Upper lobe of left lung (tissue), 6 donors: ENCODE results near the gene ANO4. TPM values are rescaled to one million over a fixed set of nuclear protein-coding genes. Genes with fewer than 3 reads are reported as not detected.

Experiments
- ATAC-seq, 2 donors: fragments of 200-7000 bp; cut with Tn5 transposase; one replicate each; pipeline ENCODE4 v1.9.1; 2022; ENCODE audit warnings: mild to moderate bottlenecking in 2 of 2, moderate library complexity in 2 of 2; ENCODE audit not compliant: low FRiP score in 2 of 2
- DNase-seq, 2 donors: peaks; one replicate each; pipeline ENCODE4 v3.0.0-alpha.2; 2019 to 2020
- H3K27ac ChIP-seq, 4 donors: fragments of 200-600 bp; sonication (generic); one replicate each; pipeline ENCODE4 v1.5.1; 2016 to 2019
- H3K27me3 ChIP-seq, 4 donors: fragments of 200-600 bp; sonication (generic); one replicate each; pipeline ENCODE4 v1.5.1; 2017 to 2019
- H3K36me3 ChIP-seq, 4 donors: fragments of 200-600 bp; sonication (generic); one replicate each; pipeline ENCODE4 v1.5.1; 2016 to 2019
- H3K4me1 ChIP-seq, 4 donors: fragments of 200-600 bp; sonication (generic); one replicate each; pipeline ENCODE4 v1.5.1; 2018 to 2019
- H3K4me3 ChIP-seq, 4 donors: fragments of 200-600 bp; sonication (generic); one replicate each; pipeline ENCODE4 v1.5.1; 2017 to 2019; ENCODE audit warnings: mild to moderate bottlenecking in 2 of 4, moderate library complexity in 1 of 4
- H3K9me3 ChIP-seq, 4 donors: fragments of 200-600 bp; sonication (generic); one replicate each; pipeline ENCODE4 v1.5.1; 2018 to 2019
- EP300 ChIP-seq, 4 donors: sonication (generic); formaldehyde crosslinking; IDR thresholded peaks; one replicate each; pipeline ENCODE4 v1.5.1; 2017; ENCODE audit warnings: antibody characterized with exemption in 4 of 4, control low read depth in 2 of 4
- POLR2A ChIP-seq, 4 donors: fragments of 450-650 bp; IDR thresholded peaks; one replicate each; pipeline ENCODE4 v1.5.1; 2016 to 2017; ENCODE audit warnings: antibody characterized with exemption in 4 of 4, mild to moderate bottlenecking in 2 of 4
- POLR2AphosphoS5 ChIP-seq, 2 donors: sonication (generic); formaldehyde crosslinking; IDR thresholded peaks; one replicate each; pipeline ENCODE4 v1.5.1; 2017; ENCODE audit warnings: antibody characterized with exemption in 2 of 2
- WGBS, 2 donors: methylation state at CpG; one replicate each; pipeline ENCODE4 v1.1.5; 2017 to 2018; 5-methylcytosine and 5-hydroxymethylcytosine counted together
- total RNA-seq, 6 donors: library from RNA; depleted of rRNA in 4 of 6; stranded (reverse); fragments of >200 nt in 4 of 6; gene quantifications; one replicate each; pipeline versions ENCODE4 v1.1.0 to v1.2.1, GENCODE V29; 2016 to 2021
- TF ChIP-seq, protein P1 (sequence below), 6 experiments: fragments of 450-650 bp in 4 of 6; fragments of 200-600 bp in 2 of 6; sonication (generic) in 2 of 6; IDR thresholded peaks; one replicate each; pipeline ENCODE4 v1.5.1; 2016 to 2019; ENCODE audit warnings: antibody characterized with exemption in 6 of 6
- donor health status: DM: no; HTN: no; CAD: no; lungs with moderate emphysema.
- donor health status: DM: no; HTN: yes; CAD: no; lungs with severe emphysema.

Gene ANO4
- total RNA-seq, 6 donors from 2014 or later, result 0.17 to 1.2 (median 0.30) TPM; not detected in 3

DNA sequence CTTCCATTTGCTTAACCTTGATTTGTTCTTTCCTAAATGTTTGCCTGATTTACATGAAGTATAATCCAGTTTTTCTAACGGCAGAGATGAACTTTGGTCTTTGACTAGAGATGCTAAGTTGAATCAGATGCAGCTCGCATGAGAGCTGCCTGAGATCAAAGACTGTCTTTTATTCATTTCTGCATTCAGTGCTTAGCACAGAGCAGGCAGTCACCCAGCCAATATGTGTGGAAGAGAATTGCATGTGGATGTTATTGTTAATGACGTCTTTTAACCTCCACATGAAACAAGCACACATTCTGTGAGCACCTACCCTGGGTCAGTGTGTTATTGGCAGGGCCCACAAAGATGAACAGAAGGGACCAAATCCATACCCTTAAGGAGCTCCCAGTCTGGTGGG lies 316.3 kb downstream of the ANO4 start:
- whole genome bisulfite sequencing, 2 donors, result 78 to 79% methylated on average over 3 of the region's 3 CpGs
- no peaks in the 10 kb centered on the region for H3K9me3 ChIP-seq
- no peak for ATAC-seq

DNA sequence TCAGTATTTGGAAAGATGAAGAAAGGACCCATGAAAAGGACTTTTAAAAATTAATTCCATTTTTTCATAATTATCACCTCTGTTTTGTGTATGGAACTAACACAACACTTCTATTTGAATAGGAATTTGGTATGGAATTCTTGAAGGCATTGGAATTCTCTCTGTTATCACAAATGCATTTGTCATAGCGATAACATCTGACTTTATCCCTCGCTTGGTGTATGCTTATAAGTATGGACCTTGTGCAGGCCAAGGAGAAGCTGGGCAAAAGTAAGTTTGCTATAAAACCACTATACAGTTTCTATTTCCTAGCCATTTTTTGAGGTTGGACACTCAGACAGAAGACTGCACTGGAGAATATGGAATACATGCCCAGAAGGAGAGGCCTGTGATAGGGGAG lies 316.9 kb downstream of the ANO4 start:
- no peaks in the 10 kb centered on the region for H3K4me1 ChIP-seq
- no peak overlapping the region for H3K4me3 ChIP-seq
- no peaks in the 10 kb centered on the region for H3K27me3 ChIP-seq
- TF ChIP-seq, protein P1, sequence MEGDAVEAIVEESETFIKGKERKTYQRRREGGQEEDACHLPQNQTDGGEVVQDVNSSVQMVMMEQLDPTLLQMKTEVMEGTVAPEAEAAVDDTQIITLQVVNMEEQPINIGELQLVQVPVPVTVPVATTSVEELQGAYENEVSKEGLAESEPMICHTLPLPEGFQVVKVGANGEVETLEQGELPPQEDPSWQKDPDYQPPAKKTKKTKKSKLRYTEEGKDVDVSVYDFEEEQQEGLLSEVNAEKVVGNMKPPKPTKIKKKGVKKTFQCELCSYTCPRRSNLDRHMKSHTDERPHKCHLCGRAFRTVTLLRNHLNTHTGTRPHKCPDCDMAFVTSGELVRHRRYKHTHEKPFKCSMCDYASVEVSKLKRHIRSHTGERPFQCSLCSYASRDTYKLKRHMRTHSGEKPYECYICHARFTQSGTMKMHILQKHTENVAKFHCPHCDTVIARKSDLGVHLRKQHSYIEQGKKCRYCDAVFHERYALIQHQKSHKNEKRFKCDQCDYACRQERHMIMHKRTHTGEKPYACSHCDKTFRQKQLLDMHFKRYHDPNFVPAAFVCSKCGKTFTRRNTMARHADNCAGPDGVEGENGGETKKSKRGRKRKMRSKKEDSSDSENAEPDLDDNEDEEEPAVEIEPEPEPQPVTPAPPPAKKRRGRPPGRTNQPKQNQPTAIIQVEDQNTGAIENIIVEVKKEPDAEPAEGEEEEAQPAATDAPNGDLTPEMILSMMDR (IDR thresholded peaks at IDR 0.05), result no peak
- TF ChIP-seq POLR2AphosphoS5 (IDR thresholded peaks at IDR 0.05) (no peak), EP300 (IDR thresholded peaks at IDR 0.05) (no peak), POLR2A (IDR thresholded peaks at IDR 0.05) (no peak)
- ATAC-seq (no peak), DNase-seq (no peak)
- H3K9me3 ChIP-seq, result no peaks in the 10 kb centered on the region
- no peaks in the 10 kb centered on the region for H3K36me3 ChIP-seq
- no peak overlapping the region for H3K27ac ChIP-seq
- 91 to 93% methylated on average over 2 of the region's 2 CpGs for WGBS, 2 donors

More for the DNA sequence above, 316.3 kb downstream of the ANO4 start:
- Histone ChIP-seq H3K36me3 (no peaks in the 10 kb centered on the region), H3K27me3 (no peaks in the 10 kb centered on the region), H3K4me1 (no peaks in the 10 kb centered on the region), H3K4me3 (no peak overlapping the region), H3K27ac (no peak overlapping the region)
- no peak for DNase-seq
- TF ChIP-seq EP300 (IDR thresholded peaks at IDR 0.05) (no peak), POLR2A (IDR thresholded peaks at IDR 0.05) (no peak), POLR2AphosphoS5 (IDR thresholded peaks at IDR 0.05) (no peak)
- TF ChIP-seq, protein P1 (IDR thresholded peaks at IDR 0.05), result no peak

DNA sequence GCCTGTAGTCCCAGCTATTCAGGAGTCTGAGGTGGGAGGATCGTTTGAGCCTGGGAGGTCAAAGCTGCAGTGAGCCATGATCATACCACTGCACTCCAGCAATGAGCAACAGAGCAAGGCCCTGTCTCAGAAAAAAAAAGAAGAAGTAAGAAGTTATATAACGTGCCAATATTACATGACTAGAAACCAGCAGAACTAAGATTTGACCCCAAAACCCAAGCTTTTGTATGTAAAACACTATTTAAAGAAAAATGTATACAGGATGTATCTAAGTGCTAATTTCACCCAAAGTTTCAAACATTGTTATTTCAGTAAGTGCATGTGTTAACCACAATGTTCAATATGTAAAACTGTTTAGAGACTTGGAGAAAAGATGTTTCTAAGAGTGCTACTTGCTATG lies 320.8 kb downstream of the ANO4 start:
- H3K4me3 ChIP-seq, result no peak overlapping the region
- no peaks in the 10 kb centered on the region for H3K9me3 ChIP-seq
- 63 to 75% methylated on average over 2 of the region's 2 CpGs for WGBS, 2 donors
- H3K27ac ChIP-seq, result no peak overlapping the region
- no peaks in the 10 kb centered on the region for H3K36me3 ChIP-seq
- H3K4me1 ChIP-seq, result no peaks in the 10 kb centered on the region
- ATAC-seq, result no peak
- TF ChIP-seq POLR2A (IDR thresholded peaks at IDR 0.05) (no peak), POLR2AphosphoS5 (IDR thresholded peaks at IDR 0.05) (no peak), EP300 (IDR thresholded peaks at IDR 0.05) (no peak)
- TF ChIP-seq, protein P1 (IDR thresholded peaks at IDR 0.05), result no peak
- H3K27me3 ChIP-seq, result no peaks in the 10 kb centered on the region
- DNase-seq, result no peak

DNA sequence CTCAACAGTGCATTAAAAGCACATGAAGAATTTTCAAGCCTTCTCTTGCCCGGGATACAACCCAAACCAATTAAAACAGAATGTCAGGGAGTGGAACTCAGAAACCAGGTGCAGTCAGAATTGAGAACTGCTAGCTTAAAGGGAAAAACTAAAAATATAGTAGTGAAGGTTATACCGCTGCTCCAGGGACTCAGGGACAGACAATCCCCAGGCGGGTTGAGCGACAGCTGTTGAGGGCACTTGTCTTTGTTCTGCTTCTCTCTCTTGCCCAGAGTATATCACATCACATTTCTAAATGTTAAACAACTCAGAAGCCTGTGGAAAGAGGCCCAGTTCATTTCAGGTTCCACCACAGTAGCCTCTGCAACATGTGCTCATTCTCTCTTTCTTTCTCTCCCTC lies 322.3 kb downstream of the ANO4 start:
- 72 to 77% methylated on average over 4 of the region's 4 CpGs for WGBS, 2 donors
- H3K27me3 ChIP-seq, result no peaks in the 10 kb centered on the region
- no peak for DNase-seq
- TF ChIP-seq EP300 (IDR thresholded peaks at IDR 0.05), result no peak
- TF ChIP-seq POLR2AphosphoS5 (IDR thresholded peaks at IDR 0.05), result no peak
- TF ChIP-seq, protein P1 (IDR thresholded peaks at IDR 0.05), result no peak
- TF ChIP-seq POLR2A (IDR thresholded peaks at IDR 0.05), result no peak
- H3K4me1 ChIP-seq, result no peaks in the 10 kb centered on the region
- no peak for ATAC-seq
- H3K4me3 ChIP-seq, result no peak overlapping the region
- H3K36me3 ChIP-seq, result no peaks in the 10 kb centered on the region
- H3K9me3 ChIP-seq, result no peaks in the 10 kb centered on the region
- no peak overlapping the region for H3K27ac ChIP-seq

DNA sequence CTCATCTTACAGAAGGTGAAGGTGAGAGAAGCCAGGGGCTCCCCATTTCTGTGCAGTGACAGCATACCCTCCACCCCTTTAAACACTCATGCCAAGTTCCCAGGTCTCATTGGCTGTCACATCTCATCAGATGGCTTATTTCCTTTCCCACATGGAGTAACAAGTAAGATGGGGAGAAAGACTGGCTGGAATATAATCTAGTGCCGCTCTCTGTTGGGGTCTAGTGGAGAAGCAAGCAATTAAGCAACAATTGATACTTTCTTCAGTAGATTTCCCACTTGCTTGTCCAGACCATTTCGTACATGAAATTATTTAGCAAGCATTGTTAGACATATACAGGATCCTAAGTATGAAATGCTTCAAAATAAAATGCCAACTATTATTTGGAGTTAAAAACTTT lies 323.3 kb downstream of the ANO4 start:
- no peaks in the 10 kb centered on the region for H3K27me3 ChIP-seq
- H3K27ac ChIP-seq, result no peak overlapping the region
- no peak for DNase-seq
- no peak for TF ChIP-seq EP300 (IDR thresholded peaks at IDR 0.05)
- 77 to 85% methylated on average over 2 of the region's 2 CpGs for WGBS, 2 donors
- no peaks in the 10 kb centered on the region for H3K4me1 ChIP-seq
- no peaks in the 10 kb centered on the region for H3K36me3 ChIP-seq
- ATAC-seq, result no peak
- no peaks in the 10 kb centered on the region for H3K9me3 ChIP-seq
- no peak overlapping the region for H3K4me3 ChIP-seq
